ENCODE measurements around the gene RPP30. TPM values are rescaled to one million over a fixed set of nuclear protein-coding genes. Genes with fewer than 3 reads are reported as not detected.

Gene RPP30
- polyA plus RNA-seq, 3 donors = 24.9 to 42.9 (median 40.3) TPM

DNA sequence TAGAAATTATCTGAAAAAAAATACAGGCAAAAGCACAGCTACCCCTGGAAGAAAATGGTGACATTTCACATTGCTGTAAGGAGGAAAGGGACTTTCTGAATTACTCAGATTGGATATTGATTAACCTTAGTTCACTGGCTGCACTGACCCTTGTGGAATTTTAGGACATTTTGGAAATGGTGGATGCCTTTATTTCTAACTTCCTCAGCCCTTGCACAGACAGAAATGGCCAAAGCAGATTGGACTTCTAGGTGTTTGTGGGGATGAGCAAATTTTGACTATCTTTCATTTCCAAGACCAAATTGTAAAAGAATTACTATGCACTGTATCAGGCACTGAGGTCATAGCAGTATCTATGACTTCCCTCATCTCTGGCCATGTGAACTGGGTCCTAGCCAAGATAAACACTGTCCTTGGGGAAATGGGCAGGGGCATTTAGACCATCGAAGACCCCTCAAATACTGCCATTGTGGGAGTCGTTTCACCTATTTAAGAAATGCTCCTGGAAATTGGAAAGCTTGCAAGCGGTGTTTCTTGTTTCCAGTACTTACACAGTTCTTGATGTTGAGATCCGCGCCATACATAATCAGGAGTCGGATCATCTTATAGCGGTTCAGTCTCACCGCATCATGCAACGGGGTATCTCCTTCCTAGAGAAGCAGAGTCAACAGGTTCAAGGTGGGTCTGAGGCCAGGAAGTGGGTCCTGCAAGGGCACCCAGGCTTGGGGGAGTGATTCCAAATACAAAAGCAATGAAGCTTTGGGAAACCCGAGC is 43.4 kb downstream of the RPP30 start:
- peaks cover 5 to 6% (median 5%) of the 10 kb centered on the region in 3 donors for H3K27me3 Mint-ChIP-seq (ENCODE audit: low read depth in 3 of 3)
- Histone ChIP-seq H3K36me3 (replicated peaks in 1 of 2; ENCODE audit: control insufficient read depth in 1 of 2, insufficient read depth in 2 of 2, low read length in 2 of 2) (no peaks in the 10 kb centered on the region), H3K79me2 (ENCODE audit: insufficient read depth, low read length) (no peaks in the 10 kb centered on the region), H3K4me1 (ENCODE audit: control insufficient read depth in 1 of 2, insufficient read depth in 2 of 2, low read length in 2 of 2) (no peaks in the 10 kb centered on the region), H3K9ac (ENCODE audit: insufficient read depth, low read length, poor library complexity, severe bottlenecking) (no peak overlapping the region), H3K27me3 (ENCODE audit: control insufficient read depth in 2 of 2, insufficient read depth in 2 of 2, low read length in 2 of 2) (no peaks in the 10 kb centered on the region), H3K4me2 (replicated peaks; ENCODE audit: extremely low read depth, low read length, poor library complexity, severe bottlenecking) (no peak overlapping the region), H2AFZ (ENCODE audit: insufficient read depth, low read depth, low read length, poor library complexity, severe bottlenecking) (no peak overlapping the region), H3K4me3 (replicated peaks in 1 of 3; ENCODE audit: low read depth in 2 of 3, low read length in 3 of 3) (no peak overlapping the region), H3K9me3 (replicated peaks in 1 of 2; ENCODE audit: control insufficient read depth in 1 of 2, insufficient read depth in 1 of 2, low read length in 2 of 2) (no peaks in the 10 kb centered on the region), H4K20me1 (ENCODE audit: insufficient read depth, low read length) (no peaks in the 10 kb centered on the region), H3K27ac (ENCODE audit: low read depth in 1 of 2, low read length in 2 of 2) (no peak overlapping the region)
- no peak for DNase-seq
- 54% methylated on average over 3 of the region's 10 CpGs for WGBS (ENCODE audit: insufficient coverage)
- no peaks in the 10 kb centered on the region for H3K9me3 Mint-ChIP-seq
- TF ChIP-seq, protein P1, sequence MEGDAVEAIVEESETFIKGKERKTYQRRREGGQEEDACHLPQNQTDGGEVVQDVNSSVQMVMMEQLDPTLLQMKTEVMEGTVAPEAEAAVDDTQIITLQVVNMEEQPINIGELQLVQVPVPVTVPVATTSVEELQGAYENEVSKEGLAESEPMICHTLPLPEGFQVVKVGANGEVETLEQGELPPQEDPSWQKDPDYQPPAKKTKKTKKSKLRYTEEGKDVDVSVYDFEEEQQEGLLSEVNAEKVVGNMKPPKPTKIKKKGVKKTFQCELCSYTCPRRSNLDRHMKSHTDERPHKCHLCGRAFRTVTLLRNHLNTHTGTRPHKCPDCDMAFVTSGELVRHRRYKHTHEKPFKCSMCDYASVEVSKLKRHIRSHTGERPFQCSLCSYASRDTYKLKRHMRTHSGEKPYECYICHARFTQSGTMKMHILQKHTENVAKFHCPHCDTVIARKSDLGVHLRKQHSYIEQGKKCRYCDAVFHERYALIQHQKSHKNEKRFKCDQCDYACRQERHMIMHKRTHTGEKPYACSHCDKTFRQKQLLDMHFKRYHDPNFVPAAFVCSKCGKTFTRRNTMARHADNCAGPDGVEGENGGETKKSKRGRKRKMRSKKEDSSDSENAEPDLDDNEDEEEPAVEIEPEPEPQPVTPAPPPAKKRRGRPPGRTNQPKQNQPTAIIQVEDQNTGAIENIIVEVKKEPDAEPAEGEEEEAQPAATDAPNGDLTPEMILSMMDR (IDR thresholded peaks at IDR 0.05) = no peak
- no peak overlapping the region for H3K27ac Mint-ChIP-seq
- H3K4me3 Mint-ChIP-seq = no peak overlapping the region
- H3K4me1 Mint-ChIP-seq = peaks cover 2% of the 10 kb centered on the region
- intact Hi-C loops (cut with micrococcal nuclease) = loop anchor here in 1 of 2 donors (10.0 kb wide), 1 partner anchor 340 kb away; no protein-coding TSS in a partner anchor
- H3K36me3 Mint-ChIP-seq = no peaks in the 10 kb centered on the region

DNA sequence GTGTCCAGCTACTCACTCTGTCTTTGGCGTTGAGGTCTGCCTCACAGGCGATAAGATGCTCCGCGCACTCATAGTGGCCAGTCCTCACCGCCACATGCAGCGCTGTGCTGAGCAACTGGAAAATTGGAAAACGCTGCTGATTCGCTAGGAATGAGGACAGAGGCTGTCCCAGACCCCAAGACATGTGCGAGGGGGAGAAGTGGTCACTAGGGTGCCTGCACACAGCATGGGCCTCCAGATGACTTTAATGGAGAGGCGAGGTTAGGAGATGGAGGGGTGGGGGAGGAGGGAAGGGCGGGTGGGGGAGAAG is 43.9 kb downstream of the RPP30 start:
- no peak overlapping the region for H2AFZ ChIP-seq (ENCODE audit: insufficient read depth, low read depth, low read length, poor library complexity, severe bottlenecking)
- 75% methylated on average over 8 of the region's 11 CpGs for WGBS (ENCODE audit: insufficient coverage)
- H3K36me3 ChIP-seq (replicated peaks in 1 of 2; ENCODE audit: control insufficient read depth in 1 of 2, insufficient read depth in 2 of 2, low read length in 2 of 2) = no peaks in the 10 kb centered on the region
- Mint-ChIP-seq H3K9me3 (no peaks in the 10 kb centered on the region), H3K27me3 (ENCODE audit: low read depth in 3 of 3) (peaks cover 5 to 6% (median 5%) of the 10 kb centered on the region in 3 donors), H3K4me3 (no peak overlapping the region), H3K4me1 (peaks cover 2% of the 10 kb centered on the region), H3K36me3 (no peaks in the 10 kb centered on the region), H3K27ac (no peak overlapping the region)
- DNase-seq = no peak
- H3K79me2 ChIP-seq (ENCODE audit: insufficient read depth, low read length) = no peaks in the 10 kb centered on the region
- H3K27me3 ChIP-seq (ENCODE audit: control insufficient read depth in 2 of 2, insufficient read depth in 2 of 2, low read length in 2 of 2) = no peaks in the 10 kb centered on the region
- TF ChIP-seq, protein P1 (IDR thresholded peaks at IDR 0.05) = no peak
- no peaks in the 10 kb centered on the region for H4K20me1 ChIP-seq (ENCODE audit: insufficient read depth, low read length)
- H3K9me3 ChIP-seq (replicated peaks in 1 of 2; ENCODE audit: control insufficient read depth in 1 of 2, insufficient read depth in 1 of 2, low read length in 2 of 2) = no peaks in the 10 kb centered on the region
- no peak overlapping the region for H3K4me2 ChIP-seq (replicated peaks; ENCODE audit: extremely low read depth, low read length, poor library complexity, severe bottlenecking)
- H3K4me3 ChIP-seq (replicated peaks in 1 of 3; ENCODE audit: low read depth in 2 of 3, low read length in 3 of 3) = no peak overlapping the region
- intact Hi-C loops (cut with micrococcal nuclease) = loop anchor here in 1 of 2 donors (10.0 kb wide), 1 partner anchor 339 kb away; no protein-coding TSS in a partner anchor
- no peaks in the 10 kb centered on the region for H3K4me1 ChIP-seq (ENCODE audit: control insufficient read depth in 1 of 2, insufficient read depth in 2 of 2, low read length in 2 of 2)
- H3K9ac ChIP-seq (ENCODE audit: insufficient read depth, low read length, poor library complexity, severe bottlenecking) = no peak overlapping the region
- H3K27ac ChIP-seq (ENCODE audit: low read depth in 1 of 2, low read length in 2 of 2) = no peak overlapping the region

Data from CD14-positive monocyte (primary cell).